Activated T-cell treated with anti-CD3 and anti-CD28 coated beads for 48 hours (primary cell): Measurements from ENCODE around the gene BRD4.
"Not testable (repeated sequence)": the region's sequence is repeated elsewhere in the genome, so short reads cannot be mapped to it uniquely, and the experiment has no call there.

Experiments used
- DNase-seq: peaks from one replicate; pipeline ENCODE4 v3.0.0-alpha.2; 2020; ENCODE audit warnings: low read depth

Gene BRD4

GRCh38 chr19:15360015-15360414, 27.7 kb upstream of the BRD4 start:
- not testable (repeated sequence) for DNase-seq

GRCh38 chr19:15358918-15359317, 26.6 kb upstream of the BRD4 start:
- DNase-seq: no peak

- DNase-seq: no peak
Measured at GRCh38 chr19:15357906-15358305, 25.6 kb upstream of the BRD4 start.

- DNase-seq: no peak
Measured at GRCh38 chr19:15354566-15355296, 22.4 kb upstream of the BRD4 start.

GRCh38 chr19:15353908-15354307, 21.6 kb upstream of the BRD4 start:
- DNase-seq: no peak

- DNase-seq: not testable (repeated sequence)
Measured at GRCh38 chr19:15352535-15352934, 20.2 kb upstream of the BRD4 start.

GRCh38 chr19:15341328-15341727, 9.0 kb upstream of the BRD4 start:
- DNase-seq: not testable (repeated sequence)

GRCh38 chr19:15340086-15340485, 7.7 kb upstream of the BRD4 start:
- no peak for DNase-seq

- no peak for DNase-seq
Measured at GRCh38 chr19:15337202-15337601, 4.9 kb upstream of the BRD4 start.

- not testable (repeated sequence) for DNase-seq
Measured at GRCh38 chr19:15335992-15336391, 3.7 kb upstream of the BRD4 start.

GRCh38 chr19:15331419-15332310, 674 bp downstream of the BRD4 start:
- peak; percentile 71 for DNase-seq

GRCh38 chr19:15330801-15331418, 1.4 kb downstream of the BRD4 start:
- DNase-seq: no peak

GRCh38 chr19:15328312-15328711, 4.0 kb downstream of the BRD4 start:
- no peak for DNase-seq

GRCh38 chr19:15324791-15325519, 7.4 kb downstream of the BRD4 start:
- no peak for DNase-seq

- no peak for DNase-seq
Measured at GRCh38 chr19:15323496-15324235, 8.7 kb downstream of the BRD4 start.

GRCh38 chr19:15321739-15322138, 10.6 kb downstream of the BRD4 start:
- DNase-seq: no peak

- no peak for DNase-seq
Measured at GRCh38 chr19:15320116-15320515, 12.2 kb downstream of the BRD4 start.

- no peak for DNase-seq
Measured at GRCh38 chr19:15318241-15318691, 14.1 kb downstream of the BRD4 start.

GRCh38 chr19:15317392-15318071, 14.8 kb downstream of the BRD4 start:
- no peak for DNase-seq

GRCh38 chr19:15316498-15316897, 15.8 kb downstream of the BRD4 start:
- DNase-seq: no peak

- no peak for DNase-seq
Measured at GRCh38 chr19:15315101-15315500, 17.2 kb downstream of the BRD4 start.
